ENCODE results near the gene SCN2B.

- TF ChIP-seq POLR2A (IDR thresholded peaks at IDR 0.05), result no peak
- no peak for TF ChIP-seq CTCF (IDR thresholded peaks at IDR 0.05)
- no peak for TF ChIP-seq EP300 (IDR thresholded peaks at IDR 0.05; ENCODE audit: low read depth)
These were observed 39.3 kb upstream of the SCN2B start for GRCh38 chr11:118215765-118216164.

Measured in transverse colon (tissue), 3 donors.